Hepatocyte (in vitro differentiated cells): ENCODE results near the gene L3HYPDH. TPM values are rescaled to one million over a fixed set of nuclear protein-coding genes. Genes with fewer than 3 reads are reported as not detected.

Source experiments
- DNase-seq: peaks from one replicate; pipeline ENCODE4 v3.0.0-alpha.2; 2016; ENCODE audit warnings: low spot score
- H2AFZ ChIP-seq: fragments of 200-600 bp; sonication (generic); 2 replicates; pipeline ENCODE4 v1.6.0; 2016; ENCODE audit warnings: antibody characterized with exemption, mild to moderate bottlenecking
- H3K27ac ChIP-seq: fragments of 200-600 bp; sonication (generic); 2 replicates; pipeline ENCODE4 v1.5.1; 2016; ENCODE audit warnings: mild to moderate bottlenecking
- H3K27me3 ChIP-seq: fragments of 200-600 bp; sonication (generic); 2 replicates; pipeline ENCODE4 v1.6.1; 2016
- H3K36me3 ChIP-seq: fragments of 200-600 bp; sonication (generic); replicated peaks from 2 replicates; pipeline ENCODE4 v1.5.1; 2016; ENCODE audit warnings: low read depth; ENCODE audit not compliant: insufficient read depth
- H3K4me1 ChIP-seq: fragments of 200-600 bp; sonication (generic); 2 replicates; pipeline ENCODE4 v1.5.1; 2016; ENCODE audit warnings: mild to moderate bottlenecking, moderate library complexity; ENCODE audit not compliant: insufficient read depth
- H3K4me2 ChIP-seq: fragments of 200-600 bp; sonication (generic); 2 replicates; pipeline ENCODE4 v1.6.0; 2016
- H3K4me3 ChIP-seq: fragments of 200-600 bp; sonication (generic); 2 replicates; pipeline ENCODE4 v1.5.1; 2016; ENCODE audit warnings: mild to moderate bottlenecking
- H3K79me2 ChIP-seq: fragments of 200-600 bp; sonication (generic); 2 replicates; pipeline ENCODE4 v1.6.0; 2017; ENCODE audit warnings: mild to moderate bottlenecking
- H3K9me2 ChIP-seq: fragments of 200-600 bp; sonication (generic); replicated peaks from 2 replicates; pipeline ENCODE4 v1.6.0; 2017; ENCODE audit warnings: mild to moderate bottlenecking; ENCODE audit not compliant: insufficient read depth
- H3K9me3 ChIP-seq: fragments of 200-600 bp; sonication (generic); 2 replicates; pipeline ENCODE4 v1.5.1; 2016; ENCODE audit warnings: low read depth, mild to moderate bottlenecking
- H4K20me1 ChIP-seq: fragments of 200-600 bp; sonication (generic); 2 replicates; pipeline ENCODE4 v1.6.0; 2016; ENCODE audit warnings: mild to moderate bottlenecking; ENCODE audit not compliant: insufficient read depth, poor library complexity, severe bottlenecking
- CTCF ChIP-seq: fragments of 200-600 bp; sonication (generic); IDR thresholded peaks from 2 replicates; pipeline ENCODE4 v1.5.1; 2016; ENCODE audit warnings: antibody characterized with exemption, mild to moderate bottlenecking; ENCODE audit not compliant: poor library complexity
- EZH2 ChIP-seq: fragments of 200-600 bp; sonication (generic); IDR thresholded peaks from 2 replicates; pipeline ENCODE4 v1.6.1; 2016; ENCODE audit warnings: antibody characterized with exemption, mild to moderate bottlenecking, borderline replicate concordance
- EZH2phosphoT487 ChIP-seq: fragments of 200-600 bp; sonication (generic); IDR thresholded peaks from one replicate; pipeline ENCODE4 v1.6.1; 2018; ENCODE audit warnings: antibody characterized with exemption, mild to moderate bottlenecking, low read depth, moderate library complexity; ENCODE audit not compliant: unreplicated experiment, severe bottlenecking
- WGBS: methylation state at CpG from one replicate; pipeline ENCODE4 v1.1.6; 2016; ENCODE audit warnings: low lambda C conversion rate; ENCODE audit errors: missing lambda C conversion rate; 5-methylcytosine and 5-hydroxymethylcytosine counted together
- polyA plus RNA-seq: library from polyadenylated mRNA; unstranded; fragments of >200 nt; fragmentation: Nextera tagmentation; extraction: Ambion mirVana; gene quantifications from 2 replicates; pipeline ENCODE4 v1.2.1, GENCODE V29; 2016
- total RNA-seq: library from RNA; depleted of rRNA; stranded (reverse); fragments of >200 nt; gene quantifications from 2 replicates; pipeline ENCODE4 v1.2.3, GENCODE V29; 2014

The L3HYPDH gene
- total and polyA plus RNA-seq, 2 experiments from 2014 or later, result 20.3 to 36.2 TPM

- Histone ChIP-seq H3K9me3 (no peaks in the 10 kb centered on the region), H3K4me1 (peaks cover 34% of the 10 kb centered on the region), H4K20me1 (peaks cover 4% of the 10 kb centered on the region), H3K79me2 (peaks cover 56% of the 10 kb centered on the region), H3K27me3 (no peaks in the 10 kb centered on the region), H3K4me3 (peak overlapping the region; percentile 55), H3K4me2 (peak overlapping the region; percentile 93), H3K9me2 (no peaks in the 10 kb centered on the region), H3K27ac (peak overlapping the region; percentile 92), H2AFZ (peak overlapping the region; percentile 70), H3K36me3 (no peaks in the 10 kb centered on the region)
- peak; percentile 30 for DNase-seq
- TF ChIP-seq CTCF (no peak), EZH2phosphoT487 (no peak), EZH2 (no peak)
- WGBS, result 2% methylated on average over 16 of the region's 16 CpGs
Observed at GRCh38 chr14:59483363-59483762, 845 bp downstream of the L3HYPDH start.

- peak overlapping the region; percentile 55 for H3K4me3 ChIP-seq
- peak overlapping the region; percentile 93 for H3K4me2 ChIP-seq
- peaks cover 4% of the 10 kb centered on the region for H4K20me1 ChIP-seq
- no peaks in the 10 kb centered on the region for H3K36me3 ChIP-seq
- DNase-seq, result peak; percentile 52
- peaks cover 54% of the 10 kb centered on the region for H3K79me2 ChIP-seq
- no peaks in the 10 kb centered on the region for H3K27me3 ChIP-seq
- no peak for TF ChIP-seq EZH2
- no peak for TF ChIP-seq CTCF
- TF ChIP-seq EZH2phosphoT487, result no peak
- peaks cover 34% of the 10 kb centered on the region for H3K4me1 ChIP-seq
- 53% methylated on average over 6 of the region's 6 CpGs for WGBS
- no peaks in the 10 kb centered on the region for H3K9me2 ChIP-seq
- H2AFZ ChIP-seq, result peak overlapping the region; percentile 70
- peak overlapping the region; percentile 92 for H3K27ac ChIP-seq
- H3K9me3 ChIP-seq, result no peaks in the 10 kb centered on the region
Observed at GRCh38 chr14:59482541-59483331, 1.5 kb downstream of the L3HYPDH start.

GRCh38 chr14:59481871-59482540, 2.2 kb downstream of the L3HYPDH start:
- Histone ChIP-seq H3K9me2 (no peaks in the 10 kb centered on the region), H3K4me1 (peaks cover 34% of the 10 kb centered on the region), H4K20me1 (peaks cover 4% of the 10 kb centered on the region), H3K27me3 (no peaks in the 10 kb centered on the region), H3K4me2 (peak overlapping the region; percentile 93), H3K27ac (peak overlapping the region; percentile 47), H3K36me3 (no peaks in the 10 kb centered on the region), H2AFZ (no peak overlapping the region), H3K4me3 (no peak overlapping the region), H3K9me3 (no peaks in the 10 kb centered on the region), H3K79me2 (peaks cover 49% of the 10 kb centered on the region)
- no peak for DNase-seq
- WGBS, result 87% methylated on average over 2 of the region's 2 CpGs
- TF ChIP-seq CTCF (no peak), EZH2 (no peak), EZH2phosphoT487 (no peak)
